Sciatic nerve (tissue), 2 donors: ENCODE measurements around the gene CYS1. TPM values are rescaled to one million over a fixed set of nuclear protein-coding genes. Genes with fewer than 3 reads are reported as not detected.
"Not testable (repeated sequence)": the region's sequence is repeated elsewhere in the genome, so short reads cannot be mapped to it uniquely, and the experiment has no call there.

Experiments
- ATAC-seq: fragments of 200-7000 bp; cut with Tn5 transposase; one replicate; pipeline ENCODE4 v1.9.1; 2020; ENCODE audit warnings: mild to moderate bottlenecking, moderate library complexity
- DNase-seq: peaks from one replicate; pipeline ENCODE4 v3.0.0-alpha.2; 2020; ENCODE audit warnings: low spot score
- intact Hi-C: fragments of 100-400 bp; cut with DNase I; formaldehyde crosslinking; loops from one replicate; pipeline ENCODE4 v1.14.2; 2022
- total RNA-seq: library from RNA; stranded (reverse); fragmentation: NEBNext Ultra II Directional; extraction: Animal tissue kit (Norgen Biotek cat#: 25700); gene quantifications from one replicate; pipeline ENCODE4 v1.2.1, GENCODE V29; 2021
- donor health status: DM: no; HTN: no; CAD: no.
- donor health status: DM: no; HTN: no; CAD: no.

Gene CYS1
- total RNA-seq, 1 donor from 2014 or later: 9.3 TPM

DNA sequence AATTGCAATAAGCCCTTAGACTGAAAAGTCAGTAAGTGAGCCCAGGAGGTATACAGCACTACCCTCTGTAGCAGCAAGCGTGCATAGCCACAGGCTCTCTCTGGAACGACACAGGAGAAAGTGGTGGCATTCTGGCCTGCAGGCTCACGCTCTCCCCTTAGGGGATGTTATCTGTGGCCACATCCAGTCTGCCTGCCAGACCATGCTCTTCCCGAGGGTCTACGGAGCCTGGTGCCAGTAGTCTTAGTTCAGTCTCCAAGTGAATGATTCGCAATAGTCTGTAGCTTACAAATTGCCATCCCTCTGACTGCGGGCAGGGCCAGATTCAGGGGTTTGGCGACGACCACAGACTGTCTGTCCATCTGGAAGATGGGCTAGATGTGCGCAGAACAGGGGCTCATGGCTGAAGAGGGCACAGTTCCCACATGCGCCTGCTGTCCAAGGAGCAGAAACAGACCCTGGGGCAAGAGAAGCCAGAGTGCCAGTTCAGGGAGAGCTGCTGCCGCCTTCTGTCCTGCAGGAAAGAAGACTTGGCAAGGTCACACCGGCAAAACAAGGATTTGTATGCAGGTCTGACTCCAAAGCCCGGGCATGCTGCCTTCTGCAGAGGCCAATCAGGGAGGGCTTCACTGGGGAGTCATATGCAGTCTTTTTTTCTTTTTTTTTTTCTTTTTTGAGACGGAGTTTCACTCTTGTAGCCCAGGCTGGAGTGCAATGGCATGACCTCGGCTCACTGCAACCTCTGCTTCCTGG lies 40.4 kb downstream of the CYS1 start:
- intact Hi-C loops: no loop called here
- ATAC-seq (no peak), DNase-seq (no peak)

- no peak for ATAC-seq
- intact Hi-C loops: no loop called here
- no peak for DNase-seq
Observed at GRCh38 chr2:10038716-10039115, 41.5 kb downstream of the CYS1 start.

DNA sequence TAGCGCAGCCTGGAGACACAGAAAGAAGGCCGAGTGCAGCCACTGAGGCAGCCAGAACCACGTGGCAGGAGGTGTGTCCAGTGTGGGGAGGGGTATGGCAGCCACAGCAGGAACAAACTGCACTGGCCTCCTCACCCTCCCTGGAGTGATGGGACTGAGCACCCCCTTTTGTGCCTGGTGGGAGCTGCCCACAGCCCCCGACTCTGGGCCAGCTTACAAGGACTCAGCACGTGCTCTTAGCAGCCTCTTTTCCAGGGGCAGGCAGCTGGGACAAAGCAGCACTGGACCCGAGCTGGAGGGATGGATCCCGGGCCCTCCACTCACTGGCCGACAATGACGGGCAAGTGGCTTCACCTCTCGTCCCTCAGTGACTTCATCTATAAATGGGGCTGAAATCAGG lies 42.1 kb downstream of the CYS1 start:
- intact Hi-C loops: no loop called here
- ATAC-seq: no peak
- no peak for DNase-seq

DNA sequence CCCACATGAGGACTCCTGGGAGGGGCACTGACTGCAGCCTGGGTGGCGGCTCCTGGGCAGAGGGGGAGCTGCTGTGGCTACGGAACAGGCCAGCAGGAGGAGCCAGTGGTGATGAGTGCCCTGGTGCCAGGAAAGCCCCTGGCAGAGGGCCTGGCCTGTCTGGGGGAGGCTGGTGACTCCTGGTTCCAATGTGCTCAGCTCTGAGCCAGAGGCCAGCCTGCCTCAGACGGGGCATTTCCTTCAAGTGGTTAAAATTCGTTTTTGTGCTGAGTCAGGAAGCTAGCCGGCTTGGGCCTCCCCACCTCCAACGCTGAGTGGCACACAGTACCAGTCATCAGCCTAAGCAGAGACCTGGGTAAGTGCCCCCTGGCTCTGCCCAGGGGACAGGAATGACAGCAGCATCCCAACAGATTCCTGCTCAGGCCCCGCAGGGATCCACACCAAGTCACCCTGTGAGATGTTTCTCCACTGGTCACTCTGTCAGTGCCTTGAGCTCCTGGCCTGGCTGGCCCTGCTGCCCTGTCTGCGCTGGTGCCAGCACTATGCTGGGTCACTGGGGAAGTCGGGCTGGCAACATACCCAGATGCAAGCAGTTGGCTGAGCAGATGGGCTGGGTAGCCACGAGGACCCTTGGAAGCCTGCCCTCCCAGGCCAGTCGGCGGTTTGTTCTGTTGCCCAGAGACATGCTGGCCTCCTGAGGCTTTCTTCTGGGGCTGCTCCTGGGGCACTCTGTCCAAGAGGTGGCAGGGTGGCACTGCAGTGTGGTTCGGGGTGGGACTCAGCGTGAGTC lies 43.9 kb downstream of the CYS1 start:
- peak; percentile 70 for ATAC-seq
- DNase-seq: peak; percentile 80

GRCh38 chr2:10035633-10036032 lies 44.6 kb downstream of the CYS1 start:
- ATAC-seq (peak; percentile 3), DNase-seq (no peak)
- intact Hi-C loops: no loop called here

More for the DNA sequence above, 43.9 kb downstream of the CYS1 start:
- intact Hi-C loops: no loop called here

DNA sequence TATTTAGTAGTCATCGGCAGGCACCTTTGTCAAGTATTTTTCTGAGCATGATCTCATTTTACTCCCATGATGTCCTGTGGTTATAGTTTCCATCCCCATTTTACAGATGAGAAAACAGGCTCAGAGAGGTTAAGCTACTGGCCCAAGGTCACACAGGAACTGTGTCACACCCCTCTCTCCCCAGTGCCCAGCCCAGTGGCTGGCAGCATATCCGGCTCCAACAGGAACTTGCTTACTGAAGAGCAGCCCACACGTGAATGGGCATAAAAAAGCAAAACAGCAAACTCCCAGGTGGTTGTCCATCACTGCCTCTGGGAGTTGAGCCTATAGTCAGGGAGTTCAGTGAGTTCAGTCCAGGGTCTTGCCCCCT lies 45.2 kb downstream of the CYS1 start:
- intact Hi-C loops: no loop called here
- no peak for DNase-seq

DNA sequence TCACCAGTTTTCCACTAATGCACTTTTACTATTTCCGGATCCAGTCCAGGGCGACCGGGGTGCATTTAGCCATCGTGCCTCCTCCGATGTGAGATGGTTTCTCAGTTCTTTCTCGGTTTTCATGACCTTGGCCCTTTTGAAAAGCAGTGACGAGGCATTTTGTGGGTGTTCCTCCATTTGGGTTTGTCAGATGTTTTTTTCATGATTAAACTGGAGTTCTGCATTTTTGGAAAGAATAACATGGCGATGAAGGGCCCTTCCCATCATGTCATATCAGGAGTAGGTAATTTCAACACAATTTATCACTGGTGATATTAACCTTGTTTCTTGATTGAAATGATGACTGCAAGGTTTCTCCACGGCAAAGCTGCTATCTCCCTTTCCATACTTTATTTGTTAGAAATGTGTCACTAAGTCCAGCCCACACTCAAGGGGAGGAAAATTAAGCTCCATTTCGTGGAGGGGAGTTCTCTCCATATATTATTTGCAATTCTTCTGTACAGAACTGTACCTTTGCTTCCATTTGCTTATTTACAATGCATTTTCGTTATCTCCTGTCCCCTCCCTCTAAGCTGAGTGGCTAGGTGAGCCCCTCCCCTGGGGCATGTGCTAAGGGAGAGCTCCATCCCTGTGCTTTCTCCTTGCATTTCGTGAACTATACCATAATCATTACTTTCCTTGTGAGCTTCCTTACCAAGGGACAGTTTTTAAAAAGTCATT lies 45.7 kb downstream of the CYS1 start:
- DNase-seq (no peak), ATAC-seq (no peak)
- intact Hi-C loops: no loop called here

More for the DNA sequence above, 45.2 kb downstream of the CYS1 start:
- no peak for ATAC-seq

DNA sequence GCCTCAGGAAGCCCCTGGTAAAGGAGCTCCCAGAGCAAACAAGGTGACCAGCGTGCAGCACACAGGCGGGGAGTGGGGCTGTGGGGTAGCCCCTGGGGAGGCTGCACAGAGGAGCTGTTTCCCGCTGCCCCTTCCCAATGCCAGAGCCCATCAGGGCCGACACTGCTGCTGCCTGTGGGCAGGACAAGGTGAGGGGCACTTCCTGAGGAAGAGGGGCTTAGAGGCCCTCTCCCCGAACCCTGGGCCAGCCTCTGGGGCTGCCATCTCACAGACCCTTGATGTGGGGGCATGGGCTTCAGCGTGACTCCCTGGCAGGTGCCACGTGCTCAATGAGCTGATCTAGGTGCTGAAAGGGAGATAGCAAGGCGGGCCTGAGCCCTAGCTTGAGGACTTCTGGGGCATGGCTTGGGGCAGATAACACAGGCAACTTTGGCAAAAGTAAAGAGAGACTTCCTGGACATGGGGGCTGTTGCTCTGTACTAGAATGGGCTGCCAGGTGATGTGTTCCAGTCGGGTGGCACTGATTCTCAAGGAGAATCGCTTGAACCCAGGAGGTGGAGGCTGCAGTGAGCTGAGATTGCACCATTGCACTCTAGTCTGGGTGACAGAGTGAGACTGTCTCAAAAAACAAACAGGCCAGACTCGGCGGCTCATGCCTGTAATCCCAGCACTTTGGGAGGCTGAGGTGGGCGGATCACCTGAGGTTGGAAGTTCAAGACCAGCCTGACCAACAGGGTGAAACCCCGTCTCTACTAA lies 46.8 kb downstream of the CYS1 start:
- intact Hi-C loops: no loop called here
- ATAC-seq (no peak), DNase-seq (no peak)

DNA sequence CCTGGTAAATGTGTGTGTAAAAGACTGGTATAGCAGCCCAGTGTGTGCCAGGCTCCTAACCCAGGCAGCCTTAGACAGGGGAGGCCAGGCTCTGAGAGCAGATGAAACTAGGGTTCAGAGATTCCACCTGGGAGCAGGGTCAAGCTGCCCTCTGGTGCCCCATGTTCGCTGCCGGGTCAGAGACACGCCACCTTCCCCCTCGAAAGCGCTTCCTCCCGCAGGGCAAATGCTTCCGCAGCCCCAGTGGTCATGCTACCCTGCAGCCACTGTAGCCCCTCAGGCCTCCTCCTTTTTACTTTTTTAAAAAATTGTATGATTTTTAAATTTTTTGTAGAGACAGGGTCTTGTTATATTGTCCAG lies 47.5 kb downstream of the CYS1 start:
- DNase-seq (no peak), ATAC-seq (no peak)
- intact Hi-C loops: no loop called here

DNA sequence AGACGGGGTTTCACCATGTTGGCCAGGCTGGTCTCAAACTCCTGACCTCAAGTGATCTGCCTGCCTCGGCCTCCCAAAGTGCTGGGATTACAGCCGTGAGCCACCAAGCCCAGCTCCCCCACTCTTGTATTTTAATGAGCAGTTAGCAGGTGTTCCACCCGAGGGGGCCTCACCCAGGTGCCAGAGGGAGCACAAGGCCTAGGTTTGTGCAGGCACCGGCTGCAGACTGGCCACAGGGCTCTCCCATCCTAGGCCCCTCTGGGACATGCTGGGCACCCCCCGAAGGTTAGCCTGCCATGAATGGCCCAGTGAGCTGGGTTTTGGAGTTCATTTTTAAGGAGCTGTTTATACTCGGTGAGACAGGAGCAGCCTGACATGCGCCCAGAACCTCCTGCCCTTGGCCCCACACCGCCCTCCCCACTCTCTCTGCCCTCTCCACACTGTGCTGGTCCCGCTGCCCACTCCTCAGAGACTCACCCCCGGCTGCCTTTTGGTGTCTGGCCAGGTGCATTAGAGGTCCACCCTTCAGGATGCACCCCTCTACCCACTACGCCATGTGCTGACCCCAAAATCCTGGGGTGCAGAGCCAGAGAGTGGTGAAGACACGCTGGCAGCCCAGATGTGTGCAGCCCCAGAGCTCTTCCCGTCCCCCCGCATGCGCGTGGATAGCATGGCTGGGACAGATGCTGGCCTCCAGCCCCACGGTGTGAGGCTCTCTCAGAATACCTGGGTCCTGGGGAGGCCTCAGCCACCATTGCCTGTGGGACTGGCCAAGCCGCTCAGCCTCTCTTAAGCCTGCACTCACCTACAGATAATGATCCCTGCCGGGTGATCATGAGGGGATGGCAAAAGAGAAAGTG lies 48.1 kb downstream of the CYS1 start:
- intact Hi-C loops: no loop called here
- DNase-seq (no peak), ATAC-seq (no peak)

DNA sequence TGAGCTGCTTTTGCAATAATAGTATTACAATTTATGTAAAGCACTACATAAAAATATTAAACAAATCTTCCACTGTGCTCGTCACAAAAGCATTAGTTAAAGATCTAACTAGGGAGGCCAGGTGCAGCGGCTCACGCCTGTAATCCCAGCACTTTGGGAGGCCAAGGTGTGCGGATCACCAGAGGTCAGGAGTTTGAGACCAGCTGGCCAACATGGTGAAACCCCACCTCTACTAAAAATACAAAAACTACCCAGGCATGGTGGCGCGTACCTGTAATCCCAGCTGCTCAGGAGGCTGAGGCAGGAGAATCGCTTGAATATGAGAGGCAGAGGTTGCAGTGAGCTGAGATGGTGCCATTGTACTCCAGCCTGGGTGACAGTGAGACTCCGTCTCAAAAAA lies 49.4 kb downstream of the CYS1 start:
- intact Hi-C loops, ATAC-seq, DNase-seq: not testable (repeated sequence)

- intact Hi-C loops: no loop called here
- no peak for DNase-seq
- no peak for ATAC-seq
Observed at GRCh38 chr2:10030311-10030736, 49.9 kb downstream of the CYS1 start.

- no peak for ATAC-seq
- intact Hi-C loops: no loop called here
- no peak for DNase-seq
Observed at GRCh38 chr2:10029875-10030223, 50.4 kb downstream of the CYS1 start.

GRCh38 chr2:10028988-10029874 lies 51.0 kb downstream of the CYS1 start:
- ATAC-seq: peak; percentile 75
- no peak for DNase-seq
- intact Hi-C loops: no loop called here

DNA sequence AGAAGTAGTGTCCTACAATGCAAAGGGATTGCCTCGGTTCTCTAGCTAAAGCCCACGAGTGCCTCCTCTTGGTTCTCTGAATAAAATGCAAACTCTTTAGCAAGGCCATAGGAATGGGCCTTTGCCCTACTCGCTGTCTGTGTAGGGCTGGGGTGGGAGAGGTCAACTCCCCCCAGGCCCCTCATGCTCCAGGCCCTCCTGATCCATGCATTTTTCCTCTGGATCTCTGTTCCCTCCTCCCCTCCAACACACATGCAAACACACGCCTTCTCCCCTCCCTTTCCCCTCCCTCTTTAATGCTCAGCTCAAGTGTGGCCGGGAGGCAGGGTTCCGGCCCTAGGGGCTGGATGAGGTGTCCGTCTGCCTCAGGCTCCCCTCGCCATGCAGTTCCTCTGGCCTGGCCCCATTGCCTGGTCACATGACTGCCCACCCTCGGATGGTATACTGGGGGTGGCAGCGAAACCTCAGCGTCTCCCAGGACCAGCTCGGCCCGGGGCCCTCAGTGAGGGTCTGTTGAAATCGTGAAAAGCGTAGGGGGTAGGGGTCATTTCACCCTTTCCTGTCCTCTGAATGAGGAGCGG lies 51.7 kb downstream of the CYS1 start:
- DNase-seq (no peak), ATAC-seq (peak; percentile 6)
- intact Hi-C loops: no loop called here

- ATAC-seq (peak; percentile 9), DNase-seq (no peak)
- intact Hi-C loops: no loop called here
Observed at GRCh38 chr2:10027660-10028330, 52.4 kb downstream of the CYS1 start.
